CD4-positive, alpha-beta T cell treated with Interleukin-2 at 100 ng/mL for 4 hours (primary cell): ENCODE data around the gene SLX9.

ENCODE experiments used
- DNase-seq: peaks from one replicate; pipeline ENCODE4 v3.0.0-alpha.2; 2020; ENCODE audit warnings: low spot score

SLX9 gene

DNA sequence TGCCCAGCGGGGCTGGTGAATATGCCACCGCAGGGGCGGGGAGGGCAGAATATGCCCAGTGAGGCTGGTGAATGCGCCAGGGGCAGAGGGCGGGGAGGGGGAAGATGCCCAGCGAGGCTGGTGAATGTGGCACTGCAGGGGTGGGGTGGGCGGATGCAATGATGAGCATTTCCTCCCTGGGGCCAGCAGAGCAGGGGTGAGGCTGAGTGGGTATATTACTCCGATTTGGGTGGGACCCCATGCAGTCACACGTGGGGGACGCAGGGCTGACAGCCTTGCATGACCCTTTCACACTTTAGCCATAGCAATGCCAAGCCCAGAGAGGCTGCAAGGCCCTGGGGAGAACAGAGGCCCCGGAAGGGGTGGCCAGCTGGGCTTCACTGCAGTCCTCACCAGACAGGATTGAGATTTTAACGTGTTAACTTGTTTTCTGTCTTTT is 9.3 kb upstream of the SLX9 start:
- DNase-seq, result peak; percentile 77

DNA sequence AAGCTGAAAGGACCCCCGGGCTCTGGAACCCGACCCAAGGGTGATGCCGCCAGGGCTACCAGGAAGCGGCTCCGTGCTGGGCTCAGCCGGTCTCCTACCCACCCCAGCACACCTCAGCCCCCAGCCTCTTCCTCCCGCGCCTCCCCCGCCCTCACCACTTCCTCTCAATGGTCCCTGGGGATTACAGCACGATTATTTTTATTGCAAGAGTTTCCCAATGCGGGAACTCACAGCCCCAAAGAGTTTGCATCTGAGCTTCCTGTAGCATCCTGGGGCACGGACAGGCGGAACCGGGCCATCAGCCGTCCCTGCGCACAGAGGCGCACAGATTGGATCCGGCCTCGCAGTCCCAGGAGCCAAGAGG is 8.7 kb upstream of the SLX9 start:
- no peak for DNase-seq

DNA sequence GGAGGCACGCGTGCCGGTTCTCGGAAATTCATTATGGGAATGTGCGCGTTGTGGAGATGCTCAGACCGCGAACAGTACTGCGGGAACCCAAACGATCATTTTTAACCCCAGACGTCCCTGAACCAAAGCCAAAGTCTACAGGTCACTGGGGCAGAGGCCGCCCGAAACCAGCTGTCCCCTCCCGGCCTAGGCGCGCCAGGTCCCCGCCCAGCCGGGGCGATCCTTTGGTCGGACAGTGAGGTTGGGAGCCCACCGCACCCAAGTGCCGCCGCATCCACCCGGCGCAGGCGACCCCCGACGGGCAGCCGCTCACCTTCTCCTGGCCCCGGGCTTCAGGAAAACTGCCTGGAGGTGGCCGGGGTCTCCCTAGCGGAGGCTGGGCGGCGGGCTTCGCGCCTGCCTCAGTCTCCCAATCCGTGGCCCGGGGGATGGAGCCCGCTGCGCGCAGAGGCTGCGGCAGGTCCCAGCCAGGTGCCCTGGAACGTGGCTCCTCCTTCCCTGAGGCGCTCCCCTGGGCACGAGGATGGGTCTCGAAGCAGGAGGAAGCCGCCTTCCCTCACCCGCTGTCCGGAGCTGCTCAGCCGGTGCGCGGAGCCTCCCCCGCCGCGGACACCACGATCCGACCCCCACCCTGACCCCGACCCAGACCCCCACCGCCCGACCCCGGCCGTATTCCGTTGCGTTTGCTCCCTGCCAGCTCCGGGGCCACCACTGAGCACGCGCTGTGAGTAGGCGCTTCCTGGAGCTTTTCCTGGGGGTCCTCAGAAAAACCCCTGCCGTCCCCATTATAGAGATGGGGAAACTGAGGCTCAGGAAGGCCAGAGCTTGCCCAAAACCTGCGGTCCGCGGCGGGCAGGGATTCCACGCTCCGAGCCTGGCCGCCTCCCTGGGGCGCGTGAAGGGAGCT is 8.1 kb upstream of the SLX9 start:
- DNase-seq, result no peak

DNA sequence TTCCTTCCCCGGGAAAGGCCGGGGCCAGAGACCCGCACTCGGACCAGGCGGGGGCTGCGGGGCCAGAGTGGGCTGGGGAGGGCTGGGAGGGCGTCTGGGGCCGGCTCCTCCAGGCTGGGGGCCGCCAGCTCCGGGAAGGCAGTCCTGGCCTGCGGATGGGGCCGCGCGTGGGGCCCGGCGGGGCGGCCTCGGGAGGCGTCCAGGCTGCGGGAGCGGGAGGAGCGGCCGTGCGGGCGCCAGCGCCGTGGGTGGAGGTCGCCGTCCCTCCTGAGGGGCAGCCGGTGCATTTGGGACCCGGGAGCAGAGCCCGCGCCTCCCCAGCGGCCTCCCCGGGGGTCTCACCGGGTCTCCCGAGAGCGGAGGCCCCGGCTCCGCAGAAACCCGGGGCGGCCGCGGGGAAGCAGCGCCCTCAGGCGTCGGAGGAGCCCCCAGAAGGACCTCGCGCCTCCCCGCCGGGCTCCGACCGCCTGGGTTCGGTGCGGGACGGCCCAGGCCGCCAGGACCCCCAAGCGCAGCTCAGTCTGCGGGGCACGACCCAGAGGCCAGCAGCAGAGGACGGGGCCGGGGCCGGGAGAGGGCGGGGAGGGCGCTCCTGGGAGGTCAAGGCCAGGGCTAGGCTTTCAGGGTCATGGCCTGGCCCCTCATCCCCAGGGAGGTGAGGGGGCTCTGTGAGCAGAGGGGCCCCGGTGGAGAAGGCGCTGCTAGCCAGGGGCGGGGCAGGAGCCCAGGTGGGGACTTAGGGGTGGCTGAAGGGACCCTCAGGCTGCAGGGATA is 7.2 kb upstream of the SLX9 start:
- DNase-seq, result peak; percentile 71

DNA sequence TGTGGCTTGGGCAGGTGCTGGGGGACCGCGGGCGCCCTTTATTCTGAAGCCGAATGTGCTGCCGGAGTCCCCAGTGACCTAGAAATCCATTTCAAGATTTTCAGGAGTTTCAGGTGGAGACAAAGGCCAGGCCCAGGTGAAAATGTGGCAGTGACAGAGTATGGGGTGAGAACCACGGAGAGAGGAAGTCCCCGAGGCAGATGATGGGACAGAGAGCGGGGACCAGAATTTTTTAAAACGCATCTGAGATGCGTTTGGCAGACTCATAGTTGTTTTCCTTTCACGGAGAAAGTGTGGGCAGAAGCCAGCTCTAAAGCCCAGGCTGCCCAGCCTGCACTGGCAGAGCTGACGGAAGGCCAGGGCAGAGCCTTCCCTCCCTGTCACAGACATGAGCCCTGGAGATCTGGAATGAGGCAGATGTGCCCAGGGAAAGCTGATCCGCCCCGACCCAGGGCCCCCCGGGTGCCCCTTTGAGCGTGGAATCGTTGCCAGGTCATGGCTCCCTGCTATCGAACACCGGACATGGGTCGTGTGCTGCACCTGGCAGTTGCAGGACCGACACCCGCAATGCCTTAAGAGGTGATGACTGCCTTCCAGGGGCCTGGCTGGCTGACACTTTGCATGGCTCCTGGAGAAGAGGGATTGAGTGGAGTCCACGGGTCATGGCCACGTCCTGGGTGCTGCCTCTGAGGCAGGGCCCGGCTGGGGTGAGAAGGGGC is 6.5 kb upstream of the SLX9 start:
- no peak for DNase-seq

DNA sequence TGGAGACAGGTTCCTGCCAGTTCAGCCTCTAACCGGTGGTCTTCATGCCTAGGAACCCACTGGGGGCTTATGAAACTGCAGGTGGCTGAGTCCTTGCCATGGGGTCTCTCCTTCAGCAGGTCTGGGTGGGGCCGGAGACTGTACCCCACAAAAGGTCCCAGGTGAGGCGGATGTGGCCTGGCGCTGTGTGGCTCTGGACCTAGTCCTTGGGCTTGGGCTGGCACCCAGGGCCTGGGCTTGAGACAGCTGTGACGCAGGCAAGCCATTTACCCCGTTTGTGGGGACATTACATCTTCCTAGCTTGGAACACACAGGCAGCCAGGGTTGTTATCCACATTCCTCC is 5.9 kb upstream of the SLX9 start:
- DNase-seq, result no peak

DNA sequence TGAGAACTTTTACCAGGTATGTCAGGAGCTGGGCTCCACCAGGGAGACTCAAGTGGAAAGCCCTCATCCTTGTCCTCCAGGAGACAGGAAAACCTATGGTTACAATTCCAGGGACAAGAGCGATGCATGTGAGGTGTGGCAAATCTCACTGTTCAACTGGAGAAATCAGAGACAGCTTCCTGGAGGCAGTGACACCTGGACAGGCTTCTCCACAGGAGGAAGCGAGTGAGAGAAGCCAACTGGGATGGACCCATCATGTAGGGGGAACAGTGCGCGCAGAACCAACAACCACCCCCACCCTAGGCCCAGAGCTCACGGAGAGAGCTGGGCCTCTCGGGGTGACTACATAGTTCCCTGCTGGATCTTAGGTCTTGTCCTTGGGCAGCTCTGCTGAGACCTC is 5.6 kb upstream of the SLX9 start:
- DNase-seq, result no peak

DNA sequence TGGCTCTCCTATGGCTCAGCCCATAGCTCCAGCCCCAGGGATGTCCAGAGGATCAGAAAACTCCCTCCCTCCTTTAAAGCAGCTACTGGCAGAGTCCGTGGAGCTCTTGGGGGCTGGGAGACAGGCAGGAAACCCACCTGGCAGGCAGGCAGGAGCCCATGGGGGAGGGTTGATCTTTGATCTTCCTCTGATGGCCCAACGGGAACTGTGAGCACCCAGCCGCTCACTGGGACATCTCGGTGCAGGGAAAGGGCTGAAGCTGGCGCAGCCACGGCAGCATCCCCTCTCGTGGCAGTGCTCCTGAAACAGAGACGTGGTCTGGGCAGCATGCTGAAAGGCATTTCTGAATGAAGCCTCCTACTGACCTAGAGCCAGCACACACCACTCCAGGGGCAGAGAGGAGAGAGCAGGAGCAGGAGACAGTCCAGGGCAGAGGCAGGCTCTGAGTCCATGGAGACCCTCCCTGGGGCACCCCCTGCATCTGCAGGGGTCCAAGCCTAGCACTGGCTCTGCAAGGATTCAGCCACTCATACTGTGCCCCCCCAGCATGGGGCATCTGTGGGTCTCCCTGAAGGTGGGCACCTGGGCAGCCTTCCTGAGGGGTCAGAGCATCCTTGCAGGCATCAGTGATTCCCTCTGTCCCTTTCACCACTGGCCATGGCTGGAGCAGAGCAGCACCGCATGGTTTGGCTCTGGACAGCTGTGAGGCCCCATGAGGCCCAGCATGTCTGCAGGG is 4.9 kb upstream of the SLX9 start:
- DNase-seq, result no peak

DNA sequence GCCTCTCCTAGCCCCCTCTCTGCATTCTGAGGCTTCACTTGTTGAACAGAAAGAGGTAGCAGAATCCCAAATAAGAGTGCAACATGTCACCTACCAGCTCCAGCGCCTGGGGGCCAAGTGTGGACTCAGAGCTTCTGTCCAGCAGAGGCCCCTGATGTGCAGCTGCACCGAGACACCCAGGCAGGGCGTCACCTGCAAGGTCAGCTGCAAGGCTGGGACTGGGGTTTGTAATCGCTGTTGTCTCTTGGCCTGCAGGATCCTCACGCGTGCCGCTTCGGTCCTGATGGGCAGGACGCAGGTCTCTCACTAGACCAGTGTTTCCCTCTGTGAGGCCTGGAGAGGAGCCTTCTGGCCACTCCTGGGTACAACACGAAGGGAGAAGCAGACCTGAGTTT is 4.3 kb upstream of the SLX9 start:
- no peak for DNase-seq

DNA sequence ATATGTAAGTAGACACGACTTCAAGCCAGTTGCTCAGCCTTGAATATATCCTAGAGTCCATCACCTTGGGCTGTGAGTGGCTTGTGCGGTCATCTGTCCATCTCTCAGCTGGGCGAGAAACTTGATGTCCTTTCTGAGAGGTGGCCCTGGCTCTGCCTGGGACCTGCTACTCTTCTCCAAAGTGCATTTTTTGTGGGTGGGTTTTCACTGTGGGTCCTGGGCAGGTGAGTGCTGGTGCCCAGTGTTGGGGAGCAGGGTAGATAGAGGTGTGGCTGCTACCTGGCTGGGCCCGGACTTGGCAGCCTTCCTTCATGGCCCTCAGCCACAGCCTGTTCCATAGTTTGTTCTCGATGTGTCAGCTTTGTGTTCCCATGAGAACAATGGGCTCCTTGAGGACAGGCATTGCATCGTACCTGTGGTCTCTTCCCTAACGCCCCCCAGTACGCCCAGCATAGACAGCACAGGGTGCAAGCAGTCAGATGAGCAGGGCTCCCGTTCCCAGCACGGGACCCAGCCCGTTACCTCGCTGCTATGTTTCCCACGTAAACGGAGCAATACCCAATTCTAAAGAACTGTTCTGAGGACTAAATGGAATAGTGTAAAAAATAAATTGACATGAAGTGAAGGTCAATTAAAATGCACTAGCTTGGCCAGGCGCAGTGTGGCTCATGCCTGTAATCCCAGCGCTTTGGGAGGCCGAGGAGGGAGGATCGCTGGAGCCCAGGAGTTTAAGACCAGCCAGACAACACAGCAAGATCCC is 877 bp upstream of the SLX9 start:
- DNase-seq, result no peak

DNA sequence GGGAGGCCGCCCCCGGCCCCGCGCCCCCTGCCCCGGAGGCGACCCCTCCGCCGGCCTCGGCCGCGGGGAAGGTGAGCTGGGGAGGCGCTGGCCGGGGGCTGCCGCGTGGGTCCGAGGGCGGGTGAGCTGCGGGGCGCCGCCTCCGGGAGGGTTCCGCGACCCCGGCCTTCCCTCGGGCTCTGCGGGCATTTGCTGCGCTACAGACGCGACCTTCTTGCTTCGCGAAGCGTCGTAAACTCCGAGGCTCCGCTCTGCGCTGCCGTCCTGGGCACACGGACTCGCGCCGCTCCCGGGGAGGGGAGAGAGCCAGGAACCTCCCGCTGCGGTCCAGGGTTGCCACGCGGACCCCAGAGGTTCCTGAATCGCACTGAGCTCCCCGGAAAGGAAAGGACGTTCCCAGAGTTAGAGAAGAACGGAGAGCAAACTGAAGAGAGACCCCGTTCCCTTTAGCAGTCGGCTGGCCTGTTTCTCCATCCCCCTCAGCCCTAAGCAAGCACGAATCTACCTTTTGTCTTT is 345 bp downstream of the SLX9 start:
- DNase-seq, result no peak

DNA sequence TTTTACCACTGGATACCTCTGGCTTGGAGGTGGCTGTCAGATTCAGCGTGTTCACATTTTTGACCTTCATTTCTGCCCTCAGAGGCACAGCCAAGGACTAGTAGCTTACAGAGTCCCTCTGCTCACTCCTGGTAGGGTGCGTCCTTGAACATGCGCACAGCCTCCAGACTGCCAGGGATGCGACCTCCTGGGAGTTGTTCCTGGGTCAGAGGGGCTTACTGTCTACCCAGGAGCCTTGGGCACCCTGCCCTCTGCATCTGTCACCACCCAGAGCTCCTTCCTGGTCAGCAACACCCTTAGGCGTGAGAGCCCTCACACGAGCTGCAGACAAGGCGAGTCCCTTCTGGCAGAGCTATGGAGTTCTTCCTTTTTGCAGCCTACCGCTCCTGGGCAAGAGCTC is 1.7 kb downstream of the SLX9 start:
- DNase-seq, result no peak

DNA sequence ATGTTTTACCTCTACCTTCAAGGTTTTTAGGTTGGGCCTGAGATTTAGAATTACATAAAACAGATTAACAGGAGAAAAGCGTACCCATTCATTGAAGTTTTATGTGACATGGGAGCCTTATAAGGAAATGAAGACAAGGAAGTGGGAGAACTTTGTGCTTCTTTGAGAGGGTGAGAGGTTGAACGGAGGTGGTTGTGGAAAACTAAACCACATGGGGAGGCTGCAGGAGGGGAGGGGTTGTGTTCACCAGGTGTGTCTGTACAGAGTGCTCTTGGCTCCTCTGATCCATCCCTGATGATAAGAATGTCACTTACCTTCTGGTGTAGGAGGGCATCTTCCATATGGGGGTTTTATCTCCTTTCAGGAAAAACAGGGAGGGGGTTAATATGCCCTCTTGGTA is 2.7 kb downstream of the SLX9 start:
- no peak for DNase-seq

DNA sequence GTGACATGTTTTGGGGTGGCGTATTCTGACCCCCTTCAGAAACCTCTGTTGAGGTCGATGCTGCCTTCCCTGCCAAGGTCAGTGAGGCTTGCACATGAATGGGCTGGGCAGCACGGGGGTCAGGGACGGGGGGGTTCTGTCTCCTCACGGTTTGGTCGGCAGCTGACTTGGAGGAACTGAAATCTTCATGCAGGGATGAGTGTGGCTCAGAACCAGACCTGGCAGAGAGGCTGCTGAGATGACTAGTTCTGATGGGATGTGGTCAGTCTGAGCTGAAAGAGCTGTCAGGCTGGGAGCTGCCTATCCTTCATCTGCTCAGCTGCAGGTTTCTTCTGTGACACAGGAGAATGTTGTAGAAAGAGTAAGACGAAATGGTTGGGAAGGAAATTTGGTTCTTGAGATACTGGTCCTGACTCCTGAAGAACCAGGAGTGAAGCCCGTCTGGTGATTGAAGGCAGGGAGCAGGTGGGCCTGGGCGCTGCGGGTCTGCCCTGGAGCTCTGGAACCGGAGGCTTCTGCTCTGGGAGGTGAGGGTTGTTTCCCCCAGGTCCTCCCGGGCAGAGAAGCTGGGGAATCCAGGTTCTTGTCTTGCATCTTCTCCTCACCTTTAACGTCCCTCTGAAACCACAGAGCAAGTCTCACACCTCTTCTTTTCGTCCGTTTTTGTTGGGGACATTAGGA is 3.3 kb downstream of the SLX9 start:
- no peak for DNase-seq

DNA sequence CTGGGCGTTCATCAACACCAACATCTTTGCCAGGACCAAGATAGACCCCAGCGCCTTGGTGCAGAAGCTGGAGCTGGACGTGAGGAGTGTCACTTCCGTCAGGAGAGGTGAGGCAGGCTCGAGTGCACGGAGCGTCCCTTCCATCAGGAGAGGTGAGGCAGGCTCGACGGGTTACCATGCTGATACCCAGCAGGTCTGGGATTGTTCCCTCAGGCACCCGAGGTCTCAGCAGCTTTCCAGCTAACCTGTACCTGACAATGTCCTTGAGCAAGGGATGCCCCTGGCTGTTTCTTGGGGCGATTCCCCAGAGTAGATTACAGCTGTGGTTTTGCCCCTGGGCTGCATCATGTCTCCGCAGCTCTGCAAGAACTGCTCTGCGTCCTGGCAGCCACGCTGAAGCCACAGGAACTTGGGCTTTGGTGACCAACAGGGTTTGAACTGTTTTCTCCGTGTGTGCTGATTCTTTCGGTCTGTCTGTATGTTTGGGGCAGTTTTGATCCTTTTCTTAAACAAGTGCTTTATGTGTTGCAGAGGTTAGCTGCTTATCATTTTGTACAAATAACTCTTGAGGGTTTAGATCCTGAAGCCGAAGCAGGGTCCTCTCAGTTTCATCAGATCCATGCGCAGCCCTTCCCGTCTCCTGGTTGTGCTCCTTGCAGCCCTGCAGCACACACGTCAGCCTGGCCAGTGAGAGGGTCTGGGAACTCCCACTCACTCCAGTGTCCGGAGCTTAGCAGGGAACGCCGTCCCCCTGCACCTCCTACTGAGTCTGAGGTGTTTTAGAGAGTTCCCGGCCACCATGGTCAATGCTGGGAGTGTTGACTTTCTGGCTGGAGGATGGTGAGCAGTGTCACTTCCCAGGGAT is 4.1 kb downstream of the SLX9 start:
- DNase-seq, result no peak

DNA sequence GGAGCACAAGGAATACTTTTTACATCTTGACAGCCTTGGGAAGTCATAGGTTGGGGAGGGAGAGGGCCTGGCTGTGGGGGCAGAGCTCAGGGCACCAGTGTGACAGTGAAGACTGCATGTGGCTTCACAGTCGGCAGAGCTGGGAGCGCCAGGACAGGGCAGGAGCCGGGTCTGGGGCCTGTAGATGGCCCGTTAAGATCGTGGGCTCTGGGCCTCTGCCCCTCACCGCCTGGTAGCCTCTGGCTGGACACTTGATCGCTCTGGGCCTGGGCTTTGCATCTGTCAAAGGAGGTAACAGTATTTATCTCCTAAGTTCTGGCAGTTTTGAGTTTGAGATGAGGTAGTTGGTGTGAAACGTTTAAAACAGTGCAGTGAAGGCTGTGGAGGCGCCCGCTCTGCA is 4.8 kb downstream of the SLX9 start:
- no peak for DNase-seq

DNA sequence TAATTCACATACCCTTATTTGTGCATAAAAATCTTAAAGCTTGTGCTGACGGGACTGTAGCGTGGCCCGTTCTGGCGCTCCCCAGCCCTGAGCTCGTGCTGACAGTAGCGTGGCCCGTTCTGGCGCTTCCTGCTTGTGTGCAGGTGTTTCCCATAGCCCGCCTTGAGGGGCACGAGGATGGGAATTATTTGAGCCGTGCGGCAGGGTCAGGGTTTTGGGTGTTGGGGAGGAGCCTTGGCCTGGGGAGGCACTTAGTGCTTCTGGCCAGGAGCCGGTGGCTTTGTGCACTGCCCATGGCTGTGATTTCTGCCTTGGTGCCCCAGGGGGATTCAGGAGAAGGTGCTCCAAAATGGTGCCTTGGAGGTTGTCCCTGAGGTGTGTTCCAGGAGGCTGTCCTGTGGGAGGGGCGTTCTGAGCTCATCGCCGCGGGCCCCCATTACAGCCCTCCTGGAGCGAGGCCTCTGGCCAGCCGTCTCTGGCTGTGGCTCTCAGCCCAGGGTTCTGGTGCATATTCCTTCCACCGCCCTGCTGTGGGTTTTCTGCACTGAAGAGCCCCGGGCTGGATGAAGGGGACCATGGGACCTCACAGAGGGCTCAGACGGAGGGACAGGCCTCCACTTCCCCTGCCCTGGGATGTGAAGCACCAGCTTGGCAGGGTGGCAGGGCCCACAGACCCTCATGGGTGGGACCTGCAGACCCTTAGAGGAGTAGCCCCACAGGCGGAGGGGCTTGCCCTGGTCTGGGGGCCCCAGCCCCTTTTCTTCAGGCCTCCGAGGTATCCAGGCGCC is 6.6 kb downstream of the SLX9 start:
- no peak for DNase-seq

DNA sequence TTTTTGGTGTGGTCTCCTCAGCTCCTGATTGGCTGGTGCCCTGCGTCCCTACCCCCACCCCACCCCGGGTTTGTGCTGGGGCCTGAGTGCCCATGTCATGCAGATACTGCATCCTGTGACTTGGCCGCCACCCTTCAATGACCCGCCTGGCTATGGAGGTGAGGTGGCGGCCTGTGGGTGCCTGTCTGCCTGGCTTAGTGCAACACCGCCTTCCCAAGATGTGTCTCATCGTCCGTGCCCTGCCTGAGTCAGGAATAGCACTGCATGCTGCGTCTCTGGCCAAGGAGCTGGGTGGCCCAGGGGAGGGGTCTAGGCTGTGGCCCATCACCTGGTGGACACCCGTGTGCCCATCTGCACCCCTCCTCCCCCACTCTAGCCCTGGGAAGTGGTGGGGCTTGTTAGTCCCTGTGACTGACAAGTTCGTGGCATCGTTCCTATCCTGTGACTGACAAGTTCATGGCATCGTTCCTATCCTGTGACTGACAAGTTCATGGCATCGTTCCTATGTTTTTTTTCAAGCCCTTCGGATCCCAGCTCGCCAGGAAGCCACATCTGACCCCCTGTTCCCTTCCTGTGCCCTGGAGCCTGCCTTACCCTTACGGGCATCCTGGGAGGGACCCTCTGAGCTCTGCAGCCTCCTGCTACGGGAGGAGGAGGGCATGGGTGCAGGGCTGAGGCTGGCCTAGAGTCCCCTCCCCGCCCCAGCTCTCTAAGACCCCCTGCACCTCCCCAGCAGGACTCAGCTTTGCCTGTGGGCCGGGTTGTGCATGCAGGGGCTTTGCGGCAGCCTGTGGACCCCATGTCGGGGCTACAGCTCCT is 7.5 kb downstream of the SLX9 start:
- no peak for DNase-seq
